HFF-Myc (cell line): ENCODE measurements around the gene SIGLEC6.

ENCODE experiments used
- DNase-seq: peaks from one replicate; pipeline ENCODE4 v3.0.0-alpha.2; 2011; ENCODE audit warnings: low read depth; ENCODE audit errors: extremely low read depth
- H3K4me3 ChIP-seq: replicated peaks from 2 replicates; pipeline ENCODE4 v1.5.1; 2011; ENCODE audit warnings: low read depth, mild to moderate bottlenecking, control low read depth, low read length
- TF ChIP-seq, protein P1 (sequence below): IDR thresholded peaks from 2 replicates; pipeline ENCODE4 v1.5.1; 2012; ENCODE audit warnings: mild to moderate bottlenecking, low read depth, low read length, control low read depth; ENCODE audit errors: missing control alignments

SIGLEC6 gene

DNA sequence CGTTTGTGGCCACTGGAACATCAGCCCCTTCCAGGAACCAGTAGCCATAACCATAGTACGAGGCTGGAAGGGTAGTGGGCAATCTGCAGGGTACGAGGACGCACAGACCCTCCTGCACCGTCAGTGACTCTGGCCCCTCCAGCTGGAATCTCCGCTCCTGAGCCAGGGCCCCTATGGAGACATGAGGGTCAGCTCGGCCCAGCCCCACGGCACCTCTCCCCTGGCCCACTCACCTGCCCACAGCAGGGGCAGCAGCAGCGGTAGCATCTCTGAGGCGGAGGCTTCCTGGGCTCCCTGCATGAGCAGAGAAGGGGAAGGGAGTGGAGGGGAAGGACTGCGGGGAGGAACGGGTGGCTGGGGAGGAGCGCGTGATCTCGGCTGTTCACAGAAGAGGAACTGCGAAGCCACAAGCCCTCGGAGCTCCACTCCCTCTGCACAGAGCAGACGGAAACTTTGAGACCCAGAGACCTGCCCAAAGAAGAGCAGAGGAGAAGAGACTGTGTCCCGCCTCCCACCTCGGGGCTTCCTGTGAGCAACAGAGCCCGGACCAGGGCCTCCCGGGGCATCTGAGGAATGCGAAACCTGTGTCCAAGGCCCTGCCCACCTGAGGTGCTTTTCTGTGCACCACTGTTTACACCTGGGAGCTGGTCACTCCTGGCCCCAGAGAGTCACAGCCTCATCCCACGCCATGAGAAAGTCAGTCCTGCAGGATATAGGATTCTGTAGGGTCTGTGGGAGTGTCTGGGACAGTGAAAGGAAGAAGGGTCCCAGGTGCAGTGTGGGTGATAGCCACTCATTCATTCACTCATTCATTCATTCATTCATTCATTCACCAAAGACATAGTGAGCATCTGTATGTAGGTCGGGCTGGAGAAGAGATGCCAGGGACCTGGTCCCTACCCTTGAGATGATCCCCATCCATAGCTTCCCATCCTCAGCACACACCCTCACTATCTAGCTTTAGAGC lies at the start of gene SIGLEC6:
SIGLEC6 (minus strand) TSS at position 322 of the 967 bp plus-strand sequence; CDS start at position 300, 22 bp downstream.
- no peak for DNase-seq
- H3K4me3 ChIP-seq = no peak within 1 kb of the TSS
- TF ChIP-seq, protein P1, sequence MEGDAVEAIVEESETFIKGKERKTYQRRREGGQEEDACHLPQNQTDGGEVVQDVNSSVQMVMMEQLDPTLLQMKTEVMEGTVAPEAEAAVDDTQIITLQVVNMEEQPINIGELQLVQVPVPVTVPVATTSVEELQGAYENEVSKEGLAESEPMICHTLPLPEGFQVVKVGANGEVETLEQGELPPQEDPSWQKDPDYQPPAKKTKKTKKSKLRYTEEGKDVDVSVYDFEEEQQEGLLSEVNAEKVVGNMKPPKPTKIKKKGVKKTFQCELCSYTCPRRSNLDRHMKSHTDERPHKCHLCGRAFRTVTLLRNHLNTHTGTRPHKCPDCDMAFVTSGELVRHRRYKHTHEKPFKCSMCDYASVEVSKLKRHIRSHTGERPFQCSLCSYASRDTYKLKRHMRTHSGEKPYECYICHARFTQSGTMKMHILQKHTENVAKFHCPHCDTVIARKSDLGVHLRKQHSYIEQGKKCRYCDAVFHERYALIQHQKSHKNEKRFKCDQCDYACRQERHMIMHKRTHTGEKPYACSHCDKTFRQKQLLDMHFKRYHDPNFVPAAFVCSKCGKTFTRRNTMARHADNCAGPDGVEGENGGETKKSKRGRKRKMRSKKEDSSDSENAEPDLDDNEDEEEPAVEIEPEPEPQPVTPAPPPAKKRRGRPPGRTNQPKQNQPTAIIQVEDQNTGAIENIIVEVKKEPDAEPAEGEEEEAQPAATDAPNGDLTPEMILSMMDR = no peak

- H3K4me3 ChIP-seq = no peak overlapping the region
- TF ChIP-seq, protein P1 = no peak
- no peak for DNase-seq
These were observed 45.4 kb upstream of the SIGLEC6 start for GRCh38 chr19:51576850-51577249.

GRCh38 chr19:51573331-51573730 lies 41.9 kb upstream of the SIGLEC6 start:
- no peak overlapping the region; the same call in 1 of the 2 replicates for H3K4me3 ChIP-seq
- TF ChIP-seq, protein P1 = no peak
- no peak for DNase-seq

DNA sequence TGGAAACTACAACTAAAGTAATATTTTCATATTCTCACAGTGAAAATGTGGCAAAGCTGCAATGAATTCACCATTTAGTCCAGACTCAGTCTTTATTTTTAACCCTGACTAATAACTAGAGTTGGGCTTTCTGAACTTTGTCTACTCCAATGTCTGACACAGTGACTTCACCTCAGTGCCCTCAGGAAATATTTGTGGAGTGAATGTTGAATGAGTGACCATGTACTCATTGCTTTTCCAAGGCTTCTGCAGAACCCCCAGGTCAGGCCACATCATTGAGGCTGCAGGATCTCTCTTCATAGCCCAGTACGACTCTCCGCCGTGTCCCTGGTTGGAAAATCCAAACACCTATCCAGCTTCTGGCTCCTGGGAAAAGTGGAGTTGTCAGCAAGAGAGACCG lies 41.4 kb upstream of the SIGLEC6 start:
- H3K4me3 ChIP-seq = peak overlapping the region; percentile 14; the same call in 1 of the 2 replicates
- TF ChIP-seq, protein P1 = no peak
- DNase-seq = no peak

DNA sequence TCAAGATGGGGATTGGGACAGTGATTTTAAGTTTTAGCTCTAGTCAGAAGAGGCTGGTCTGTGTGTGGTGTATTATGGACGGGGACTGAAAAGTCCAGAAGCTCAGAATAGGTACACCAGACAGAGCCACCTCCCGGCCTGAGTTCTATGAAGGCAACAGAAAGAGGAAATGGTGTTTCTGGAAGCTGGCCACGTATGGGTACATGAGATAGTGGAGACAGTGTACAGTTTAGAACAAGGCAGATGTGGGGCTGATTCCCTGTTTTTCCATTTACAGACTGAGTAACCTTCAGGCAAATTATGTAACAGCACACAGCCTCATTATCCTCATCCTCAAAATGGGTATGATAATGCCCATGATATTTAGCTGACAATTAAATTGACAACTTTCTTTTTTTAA lies 40.9 kb upstream of the SIGLEC6 start:
- TF ChIP-seq, protein P1 = no peak
- DNase-seq = no peak
- peak overlapping the region; percentile 67 for H3K4me3 ChIP-seq

- H3K4me3 ChIP-seq = peak overlapping the region; percentile 67
- DNase-seq = no peak
- TF ChIP-seq, protein P1 = no peak
These were observed 40.1 kb upstream of the SIGLEC6 start for GRCh38 chr19:51571599-51571998.
